H9 (cell line): ENCODE data around the gene GNA15. TPM values are rescaled to one million over a fixed set of nuclear protein-coding genes. Genes with fewer than 3 reads are reported as not detected.

Experiments
- DNase-seq: peaks from one replicate; pipeline ENCODE4 v3.0.0-alpha.2; 2017
- H2AFZ ChIP-seq: one replicate; pipeline ENCODE4 v1.6.1; 2013; ENCODE audit warnings: mild to moderate bottlenecking, low read length, control low read depth, moderate library complexity
- H2AK5ac ChIP-seq: 2 replicates; pipeline ENCODE4 v1.6.1; 2013; ENCODE audit warnings: low read length, control low read depth, mixed read lengths; ENCODE audit not compliant: insufficient read length
- H2BK120ac ChIP-seq: one replicate; pipeline ENCODE4 v1.6.1; 2013; ENCODE audit warnings: low read depth, mild to moderate bottlenecking, low read length, control low read depth, inconsistent platforms; ENCODE audit not compliant: poor library complexity, severe bottlenecking
- H2BK12ac ChIP-seq: 2 replicates; pipeline ENCODE4 v1.6.1; 2013; ENCODE audit warnings: low read length, control low read depth, mixed read lengths, low read depth; ENCODE audit not compliant: insufficient read length
- H2BK15ac ChIP-seq: 2 replicates; pipeline ENCODE4 v1.6.1; 2013; ENCODE audit warnings: low read depth, low read length, control low read depth
- H2BK20ac ChIP-seq: one replicate; pipeline ENCODE4 v1.6.1; 2013; ENCODE audit warnings: low read depth, mild to moderate bottlenecking, low read length, control low read depth, inconsistent platforms; ENCODE audit not compliant: poor library complexity, severe bottlenecking
- H2BK5ac ChIP-seq: 2 replicates; pipeline ENCODE4 v1.6.1; 2013; ENCODE audit warnings: low read length, control low read depth, mixed read lengths; ENCODE audit not compliant: insufficient read length
- H3K14ac ChIP-seq: 2 replicates; pipeline ENCODE4 v1.6.1; 2013; ENCODE audit warnings: low read length, control low read depth; ENCODE audit not compliant: insufficient read depth
- H3K18ac ChIP-seq: 2 replicates; pipeline ENCODE4 v1.6.1; 2013; ENCODE audit warnings: low read depth, mild to moderate bottlenecking, mixed read lengths, low read length, control low read depth; ENCODE audit not compliant: insufficient read length
- H3K23ac ChIP-seq: 2 replicates; pipeline ENCODE4 v1.6.1; 2013; ENCODE audit warnings: low read length, control low read depth, mixed read lengths, low read depth; ENCODE audit not compliant: insufficient read length
- H3K23me2 ChIP-seq: 2 replicates; pipeline ENCODE4 v1.6.1; 2013; ENCODE audit warnings: low read depth, mild to moderate bottlenecking, mixed read lengths, low read length, control low read depth; ENCODE audit not compliant: insufficient read length, poor library complexity, severe bottlenecking
- H3K27ac ChIP-seq: 2 replicates; pipeline ENCODE4 v1.5.1; 2013; ENCODE audit warnings: low read length, control low read depth, mixed read lengths, low read depth; ENCODE audit not compliant: insufficient read length
- H3K27me3 ChIP-seq: 2 replicates; pipeline ENCODE4 v1.6.1; 2013; ENCODE audit warnings: low read length, control low read depth, inconsistent platforms; ENCODE audit not compliant: insufficient read depth
- H3K4ac ChIP-seq: 2 replicates; pipeline ENCODE4 v1.6.1; 2013; ENCODE audit warnings: low read depth, mild to moderate bottlenecking, control low read depth, inconsistent platforms, low read length, moderate library complexity
- H3K4me1 ChIP-seq: 2 replicates; pipeline ENCODE4 v1.6.1; 2013; ENCODE audit warnings: low read length, control low read depth, inconsistent platforms; ENCODE audit not compliant: insufficient read depth
- H3K4me2 ChIP-seq: 2 replicates; pipeline ENCODE4 v1.6.1; 2013; ENCODE audit warnings: low read length, control low read depth, mixed read lengths; ENCODE audit not compliant: insufficient read length, insufficient read depth
- H3K56ac ChIP-seq: 2 replicates; pipeline ENCODE4 v1.6.1; 2013; ENCODE audit warnings: low read depth, mild to moderate bottlenecking, mixed read lengths, low read length, control low read depth; ENCODE audit not compliant: insufficient read length
- H3K79me1 ChIP-seq: 2 replicates; pipeline ENCODE4 v1.6.1; 2013; ENCODE audit warnings: low read depth, mild to moderate bottlenecking, moderate library complexity, low read length, control low read depth, inconsistent platforms; ENCODE audit not compliant: insufficient read depth, poor library complexity, severe bottlenecking
- H3K79me2 ChIP-seq: 2 replicates; pipeline ENCODE4 v1.6.1; 2013; ENCODE audit warnings: low read length, control low read depth, inconsistent platforms; ENCODE audit not compliant: insufficient read depth
- H3K9ac ChIP-seq: 2 replicates; pipeline ENCODE4 v1.6.1; 2013; ENCODE audit warnings: low read length, control low read depth, mixed read lengths; ENCODE audit not compliant: insufficient read length; ENCODE audit errors: extremely low read depth
- H3K9me3 ChIP-seq: one replicate; pipeline ENCODE4 v1.6.1; 2013; ENCODE audit warnings: low read depth, low read length, inconsistent platforms; ENCODE audit not compliant: control insufficient read depth
- H3T11ph ChIP-seq: one replicate; pipeline ENCODE4 v1.6.1; 2013; ENCODE audit warnings: mild to moderate bottlenecking, low read length, control low read depth, inconsistent platforms
- H4K20me1 ChIP-seq: one replicate; pipeline ENCODE4 v1.6.1; 2013; ENCODE audit not compliant: control insufficient read depth, insufficient read length, insufficient read depth
- H4K5ac ChIP-seq: 2 replicates; pipeline ENCODE4 v1.6.1; 2013; ENCODE audit warnings: low read depth, mild to moderate bottlenecking, mixed read lengths, low read length, control low read depth; ENCODE audit not compliant: insufficient read length
- H4K8ac ChIP-seq: replicated peaks from 2 replicates; pipeline ENCODE4 v1.6.1; 2013; ENCODE audit warnings: low read length, control low read depth, mixed read lengths, low read depth; ENCODE audit not compliant: insufficient read length
- H4K91ac ChIP-seq: 2 replicates; pipeline ENCODE4 v1.6.1; 2013; ENCODE audit warnings: low read depth, mild to moderate bottlenecking, moderate library complexity, mixed read lengths, low read length, control low read depth; ENCODE audit not compliant: insufficient read length
- H3K27ac Mint-ChIP-seq, 3 experiments: 2 replicates in 2 of 3; 3 replicates in 1 of 3; pipeline ENCODE4 v1.8.0; 2020 to 2021; ENCODE audit warnings: mixed read lengths in 3 of 3, mild to moderate bottlenecking in 1 of 3, moderate library complexity in 1 of 3
- H3K27me3 Mint-ChIP-seq: 2 replicates; pipeline ENCODE4 v1.8.0; 2021; ENCODE audit warnings: low read depth, mild to moderate bottlenecking, moderate library complexity, mixed read lengths
- H3K36me3 Mint-ChIP-seq, 3 experiments: 2 replicates in 2 of 3; 3 replicates in 1 of 3; pipeline ENCODE4 v1.8.0; 2020 to 2021; ENCODE audit warnings: low read depth in 3 of 3, mixed read lengths in 3 of 3; ENCODE audit not compliant: insufficient read depth in 1 of 3
- H3K4me1 Mint-ChIP-seq, 2 experiments: 2 replicates each; pipeline ENCODE4 v1.8.0; 2020; ENCODE audit warnings: mixed read lengths in 2 of 2
- H3K4me3 Mint-ChIP-seq, 2 experiments: 2 replicates in 1 of 2; 3 replicates in 1 of 2; pipeline ENCODE4 v1.8.0; 2020 to 2021; ENCODE audit warnings: mild to moderate bottlenecking in 2 of 2, mixed read lengths in 2 of 2, moderate library complexity in 1 of 2
- H3K9me3 Mint-ChIP-seq, 2 experiments: 2 replicates in 1 of 2; 3 replicates in 1 of 2; pipeline ENCODE4 v1.8.0; 2020; ENCODE audit warnings: mild to moderate bottlenecking in 2 of 2, mixed read lengths in 2 of 2, moderate library complexity in 1 of 2
- WGBS: extraction: QIAGEN DNeasy Blood & Tissue Kit; methylation state at CpG from one replicate; pipeline ENCODE4 v1.1.7; 2013; ENCODE audit warnings: missing lambda C conversion rate, low lambda C conversion rate, mixed read lengths; ENCODE audit not compliant: insufficient read length; ENCODE audit errors: extremely low coverage; 5-methylcytosine and 5-hydroxymethylcytosine counted together
- total RNA-seq: library from RNA; stranded (reverse); gene quantifications from 2 replicates; pipeline ENCODE4 v1.2.1, GENCODE V29; 2021
- TF ChIP-seq, protein P1 (sequence below): fragments of 200-600 bp; sonication (generic); conservative IDR thresholded peaks from 3 replicates; pipeline ENCODE4 v1.8.0; 2021; ENCODE audit warnings: antibody characterized with exemption, mild to moderate bottlenecking

Gene GNA15
- total RNA-seq, 1 experiment from 2014 or later: not detected

DNA sequence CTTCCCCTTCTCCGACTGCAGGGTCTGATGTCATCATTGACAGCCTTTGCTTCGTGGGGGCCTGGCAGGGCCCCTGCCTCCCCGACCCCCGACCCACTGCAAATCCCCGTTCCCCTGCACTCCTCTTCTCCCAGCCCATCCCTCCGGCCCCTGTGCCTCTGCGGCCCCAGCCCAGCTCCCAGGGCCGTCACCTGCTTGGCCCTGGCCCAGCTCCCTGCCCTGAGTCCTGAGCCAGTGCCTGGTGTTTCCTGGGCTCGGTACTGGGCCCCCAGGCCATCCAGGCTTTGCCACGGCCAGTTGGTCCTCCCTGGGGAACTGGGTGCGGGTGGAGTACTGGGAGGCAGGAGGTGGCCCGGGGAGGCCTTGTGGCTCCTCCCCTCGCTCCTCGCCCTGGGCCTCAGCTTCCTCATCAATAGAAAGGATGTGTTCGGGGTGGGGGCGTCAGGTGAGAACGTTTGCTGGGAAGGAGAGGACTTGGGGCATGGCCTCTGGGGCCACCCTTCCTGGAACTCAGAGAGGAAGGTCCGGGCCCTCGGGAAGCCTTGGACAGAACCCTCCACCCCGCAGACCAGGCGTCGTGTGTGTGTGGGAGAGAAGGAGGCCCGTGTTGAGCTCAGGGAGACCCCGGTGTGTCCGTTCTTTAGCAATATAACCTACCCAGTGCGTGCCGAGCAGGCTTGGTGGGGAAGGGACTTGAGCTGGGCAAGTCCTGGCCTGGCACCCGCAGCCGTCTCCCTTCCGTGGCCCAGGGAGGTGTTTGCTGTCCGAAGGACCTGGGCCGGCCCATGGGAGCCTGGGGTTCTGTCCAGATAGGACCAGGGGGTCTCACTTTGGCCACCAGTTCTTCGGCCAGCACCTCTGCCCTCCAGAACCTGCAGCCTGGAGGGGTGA, 72.7 kb downstream of the GNA15 start:
- no peak overlapping the region for H3K4me2 ChIP-seq
- H3K27me3 ChIP-seq: no peaks in the 10 kb centered on the region
- H3T11ph ChIP-seq: no peak overlapping the region
- DNase-seq: no peak
- no peak overlapping the region; a peak in 1 of 7 replicates for H3K27ac Mint-ChIP-seq
- H3K9me3 ChIP-seq: no peaks in the 10 kb centered on the region
- H3K27me3 Mint-ChIP-seq: peaks cover 4% of the 10 kb centered on the region
- H3K4me1 Mint-ChIP-seq: peaks cover 3 to 6% of the 10 kb centered on the region in 2 experiments
- H2AK5ac ChIP-seq: no peak overlapping the region
- H3K23ac ChIP-seq: no peak overlapping the region
- H3K18ac ChIP-seq: no peak overlapping the region
- H3K23me2 ChIP-seq: no peaks in the 10 kb centered on the region
- H2BK120ac ChIP-seq: no peak overlapping the region
- no peak overlapping the region for H2BK12ac ChIP-seq
- no peak overlapping the region for H4K5ac ChIP-seq
- no peaks in the 10 kb centered on the region for H3K79me1 ChIP-seq
- H3K79me2 ChIP-seq: no peaks in the 10 kb centered on the region
- no peak overlapping the region for H4K91ac ChIP-seq
- no peaks in the 10 kb centered on the region for H3K4me1 ChIP-seq
- H2AFZ ChIP-seq: no peak overlapping the region
- H3K14ac ChIP-seq: no peak overlapping the region
- peaks cover 8 to 34% (median 8%) of the 10 kb centered on the region in 3 experiments; a peak in 6 of 7 replicates for H3K36me3 Mint-ChIP-seq
- H3K9ac ChIP-seq: no peak overlapping the region
- no peak overlapping the region for H2BK5ac ChIP-seq
- H3K9me3 Mint-ChIP-seq: no peaks in the 10 kb centered on the region
- no CpG with 5 or more reads among the region's 33 CpGs for WGBS
- no peak overlapping the region for H3K4me3 Mint-ChIP-seq
- H4K8ac ChIP-seq: no peak overlapping the region
- no peak overlapping the region for H3K27ac ChIP-seq
- no peak overlapping the region for H3K4ac ChIP-seq
- peaks cover 2% of the 10 kb centered on the region for H4K20me1 ChIP-seq
- TF ChIP-seq, protein P1, sequence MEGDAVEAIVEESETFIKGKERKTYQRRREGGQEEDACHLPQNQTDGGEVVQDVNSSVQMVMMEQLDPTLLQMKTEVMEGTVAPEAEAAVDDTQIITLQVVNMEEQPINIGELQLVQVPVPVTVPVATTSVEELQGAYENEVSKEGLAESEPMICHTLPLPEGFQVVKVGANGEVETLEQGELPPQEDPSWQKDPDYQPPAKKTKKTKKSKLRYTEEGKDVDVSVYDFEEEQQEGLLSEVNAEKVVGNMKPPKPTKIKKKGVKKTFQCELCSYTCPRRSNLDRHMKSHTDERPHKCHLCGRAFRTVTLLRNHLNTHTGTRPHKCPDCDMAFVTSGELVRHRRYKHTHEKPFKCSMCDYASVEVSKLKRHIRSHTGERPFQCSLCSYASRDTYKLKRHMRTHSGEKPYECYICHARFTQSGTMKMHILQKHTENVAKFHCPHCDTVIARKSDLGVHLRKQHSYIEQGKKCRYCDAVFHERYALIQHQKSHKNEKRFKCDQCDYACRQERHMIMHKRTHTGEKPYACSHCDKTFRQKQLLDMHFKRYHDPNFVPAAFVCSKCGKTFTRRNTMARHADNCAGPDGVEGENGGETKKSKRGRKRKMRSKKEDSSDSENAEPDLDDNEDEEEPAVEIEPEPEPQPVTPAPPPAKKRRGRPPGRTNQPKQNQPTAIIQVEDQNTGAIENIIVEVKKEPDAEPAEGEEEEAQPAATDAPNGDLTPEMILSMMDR: no peak
- H2BK15ac ChIP-seq: no peak overlapping the region
- H2BK20ac ChIP-seq: no peak overlapping the region
- no peak overlapping the region for H3K56ac ChIP-seq
